GM21576 (cell line): ENCODE data around the gene NTM.

Experiments used
- ATAC-seq: cut with Tn5 transposase; IDR thresholded peaks from one replicate; pipeline ENCODE4 v1.9.1; 2021; ENCODE audit warnings: mild to moderate bottlenecking, moderate library complexity; ENCODE audit not compliant: unreplicated experiment

Gene NTM

GRCh38 chr11:132115454-132115853, 745.0 kb downstream of the NTM start:
- ATAC-seq = no peak

GRCh38 chr11:132116516-132116915, 746.1 kb downstream of the NTM start:
- ATAC-seq = no peak

- no peak for ATAC-seq
Measured at GRCh38 chr11:132118661-132119060, 748.2 kb downstream of the NTM start.

GRCh38 chr11:132119573-132119972, 749.2 kb downstream of the NTM start:
- no peak for ATAC-seq

- no peak for ATAC-seq
Measured at GRCh38 chr11:132122735-132123134, 752.3 kb downstream of the NTM start.

GRCh38 chr11:132123449-132123848, 753.0 kb downstream of the NTM start:
- no peak for ATAC-seq

- no peak for ATAC-seq
Measured at GRCh38 chr11:132123854-132124835, 753.7 kb downstream of the NTM start.

- no peak for ATAC-seq
Measured at GRCh38 chr11:132125988-132126871, 755.8 kb downstream of the NTM start.

- ATAC-seq = no peak
Measured at GRCh38 chr11:132126973-132127899, 756.8 kb downstream of the NTM start.

GRCh38 chr11:132127900-132128288, 757.5 kb downstream of the NTM start:
- no peak for ATAC-seq

GRCh38 chr11:132131047-132131446, 760.6 kb downstream of the NTM start:
- ATAC-seq = no peak

- ATAC-seq = no peak
Measured at GRCh38 chr11:132131961-132132360, 761.5 kb downstream of the NTM start.

GRCh38 chr11:132134322-132134721, 763.9 kb downstream of the NTM start:
- no peak for ATAC-seq

GRCh38 chr11:132137289-132137980, 767.0 kb downstream of the NTM start:
- ATAC-seq = no peak

GRCh38 chr11:132137981-132138313, 767.5 kb downstream of the NTM start:
- ATAC-seq = no peak

- ATAC-seq = no peak
Measured at GRCh38 chr11:132139181-132139580, 768.8 kb downstream of the NTM start.

GRCh38 chr11:132140056-132140455, 769.6 kb downstream of the NTM start:
- ATAC-seq = no peak

- ATAC-seq = no peak
Measured at GRCh38 chr11:132142121-132142520, 771.7 kb downstream of the NTM start.

- no peak for ATAC-seq
Measured at GRCh38 chr11:132142554-132142953, 772.1 kb downstream of the NTM start.

- no peak for ATAC-seq
Measured at GRCh38 chr11:132147464-132147863, 777.0 kb downstream of the NTM start.
